Neural cell (in vitro differentiated cells): ENCODE measurements around the gene ARID3B. TPM values are rescaled to one million over a fixed set of nuclear protein-coding genes. Genes with fewer than 3 reads are reported as not detected.

Source experiments
- H2AFZ ChIP-seq: fragments of 200-600, 300-800 bp; sonication (generic), shearing (Covaris generic); 2 replicates; pipeline ENCODE4 v1.6.0; 2014; ENCODE audit warnings: low read depth, mild to moderate bottlenecking, antibody characterized with exemption, low read length, moderate library complexity
- H3F3A ChIP-seq: fragments of 200-600 bp; shearing (Covaris generic); 2 replicates; pipeline ENCODE4 v1.6.1; 2016; ENCODE audit warnings: mild to moderate bottlenecking, moderate library complexity, mixed read lengths, antibody characterized with exemption, low read length; ENCODE audit not compliant: insufficient read depth, poor library complexity, severe bottlenecking
- H3K27ac ChIP-seq: fragments of 200-600, 300-800 bp; sonication (generic), shearing (Covaris generic); 2 replicates; pipeline ENCODE4 v1.5.1; 2014; ENCODE audit warnings: mild to moderate bottlenecking, low read length, moderate library complexity
- H3K27me3 ChIP-seq: fragments of 300-800, 200-600 bp; sonication (generic), shearing (Covaris generic); 2 replicates; pipeline ENCODE4 v1.6.0; 2014; ENCODE audit warnings: mild to moderate bottlenecking, low read depth, low read length, moderate library complexity; ENCODE audit not compliant: insufficient read depth
- H3K36me3 ChIP-seq: fragments of 300-800, 200-600 bp; sonication (generic), shearing (Covaris generic); 2 replicates; pipeline ENCODE4 v1.5.1; 2014; ENCODE audit warnings: mild to moderate bottlenecking, antibody characterized with exemption, low read length, moderate library complexity; ENCODE audit not compliant: insufficient read depth
- H3K4me2 ChIP-seq: fragments of 300-800, 200-600 bp; sonication (generic), shearing (Covaris generic); 2 replicates; pipeline ENCODE4 v1.6.0; 2014; ENCODE audit warnings: mild to moderate bottlenecking, low read length
- H3K4me3 ChIP-seq: fragments of 300-800, 200-600 bp; sonication (generic), shearing (Covaris generic); 2 replicates; pipeline ENCODE4 v1.5.1; 2014; ENCODE audit warnings: mild to moderate bottlenecking, low read length, moderate library complexity
- H3K79me2 ChIP-seq: fragments of 200-600 bp; shearing (Covaris generic); replicated peaks from 2 replicates; pipeline ENCODE4 v1.6.0; 2014; ENCODE audit warnings: mild to moderate bottlenecking, low read length, moderate library complexity; ENCODE audit not compliant: insufficient read depth
- H3K9ac ChIP-seq: fragments of 300-800, 200-600 bp; sonication (generic), shearing (Covaris generic); 2 replicates; pipeline ENCODE4 v1.6.1; 2016; ENCODE audit warnings: mild to moderate bottlenecking, low read length, mixed read lengths
- H3K9me2 ChIP-seq: fragments of 200-600 bp; shearing (Covaris generic); 2 replicates; pipeline ENCODE4 v1.6.1; 2016; ENCODE audit warnings: mild to moderate bottlenecking, low read length, mixed read lengths; ENCODE audit not compliant: insufficient read depth
- H3K9me3 ChIP-seq: fragments of 200-600, 300-800 bp; sonication (generic), shearing (Covaris generic); 2 replicates; pipeline ENCODE4 v1.6.1; 2016; ENCODE audit warnings: mild to moderate bottlenecking, mixed run types, low read length, moderate library complexity, mixed read lengths
- H4K20me1 ChIP-seq: fragments of 200-600 bp; shearing (Covaris generic); 2 replicates; pipeline ENCODE4 v1.6.1; 2016; ENCODE audit warnings: mild to moderate bottlenecking, mixed run types; ENCODE audit not compliant: insufficient read depth
- EP300 ChIP-seq: fragments of 450-650 bp; conservative IDR thresholded peaks from 2 replicates; pipeline ENCODE4 v1.6.1; 2014; ENCODE audit warnings: antibody characterized with exemption, mild to moderate bottlenecking, moderate library complexity; ENCODE audit not compliant: poor library complexity, severe bottlenecking
- EZH2 ChIP-seq: fragments of 200-600, 300-800 bp; shearing (Covaris generic), sonication (generic); IDR thresholded peaks from 2 replicates; pipeline ENCODE4 v1.6.1; 2014; ENCODE audit warnings: antibody characterized with exemption, low read length, borderline replicate concordance, mild to moderate bottlenecking; ENCODE audit not compliant: insufficient read depth, poor library complexity, severe bottlenecking
- MXI1 ChIP-seq: fragments of 450-650 bp; conservative IDR thresholded peaks from 2 replicates; pipeline ENCODE4 v1.6.1; 2014; ENCODE audit warnings: antibody characterized with exemption, mild to moderate bottlenecking; ENCODE audit not compliant: poor library complexity, severe bottlenecking
- POLR2AphosphoS5 ChIP-seq: IDR thresholded peaks from 2 replicates; pipeline ENCODE4 v1.6.1; 2012
- RAD21 ChIP-seq: fragments of 450-650 bp; conservative IDR thresholded peaks from 2 replicates; pipeline ENCODE4 v1.6.1; 2014; ENCODE audit warnings: antibody characterized with exemption, mild to moderate bottlenecking, moderate library complexity
- SMC3 ChIP-seq: fragments of 450-650 bp; conservative IDR thresholded peaks from 2 replicates; pipeline ENCODE4 v1.6.1; 2014; ENCODE audit warnings: antibody characterized with exemption, mild to moderate bottlenecking, moderate library complexity; ENCODE audit not compliant: poor library complexity
- TAF1 ChIP-seq: IDR thresholded peaks from 2 replicates; pipeline ENCODE4 v1.6.1; 2012; ENCODE audit warnings: low read depth
- polyA plus RNA-seq: library from polyadenylated mRNA; depleted of rRNA; stranded (reverse); fragments of >200 nt; gene quantifications from 2 replicates; pipeline ENCODE4 v1.2.3, GENCODE V29; 2014
- TF ChIP-seq, protein P1 (sequence below): IDR thresholded peaks from 2 replicates; pipeline ENCODE4 v1.6.1; 2012; ENCODE audit warnings: borderline replicate concordance
- TF ChIP-seq, protein P2 (sequence below): fragments of 450-650 bp; IDR thresholded peaks from 2 replicates; pipeline ENCODE4 v1.5.1; 2014; ENCODE audit warnings: antibody characterized with exemption, mild to moderate bottlenecking, moderate library complexity; ENCODE audit not compliant: poor library complexity, severe bottlenecking

The ARID3B gene
- polyA plus RNA-seq, 1 donor from 2014 or later: 11.2 TPM

GRCh38 chr15:74625693-74626092, 84.7 kb downstream of the ARID3B start:
- Histone ChIP-seq H3K27ac (no peak overlapping the region), H3F3A (no peaks in the 10 kb centered on the region), H3K9me2 (no peaks in the 10 kb centered on the region), H3K36me3 (no peaks in the 10 kb centered on the region), H3K4me2 (no peak overlapping the region), H3K9ac (no peak overlapping the region), H2AFZ (no peak overlapping the region), H4K20me1 (peaks cover 4% of the 10 kb centered on the region), H3K4me3 (no peak overlapping the region), H3K9me3 (no peaks in the 10 kb centered on the region), H3K79me2 (peaks cover 5% of the 10 kb centered on the region), H3K27me3 (no peaks in the 10 kb centered on the region)
- TF ChIP-seq MXI1: no peak
- no peak for TF ChIP-seq TAF1
- TF ChIP-seq SMC3: no peak
- TF ChIP-seq, protein P1, sequence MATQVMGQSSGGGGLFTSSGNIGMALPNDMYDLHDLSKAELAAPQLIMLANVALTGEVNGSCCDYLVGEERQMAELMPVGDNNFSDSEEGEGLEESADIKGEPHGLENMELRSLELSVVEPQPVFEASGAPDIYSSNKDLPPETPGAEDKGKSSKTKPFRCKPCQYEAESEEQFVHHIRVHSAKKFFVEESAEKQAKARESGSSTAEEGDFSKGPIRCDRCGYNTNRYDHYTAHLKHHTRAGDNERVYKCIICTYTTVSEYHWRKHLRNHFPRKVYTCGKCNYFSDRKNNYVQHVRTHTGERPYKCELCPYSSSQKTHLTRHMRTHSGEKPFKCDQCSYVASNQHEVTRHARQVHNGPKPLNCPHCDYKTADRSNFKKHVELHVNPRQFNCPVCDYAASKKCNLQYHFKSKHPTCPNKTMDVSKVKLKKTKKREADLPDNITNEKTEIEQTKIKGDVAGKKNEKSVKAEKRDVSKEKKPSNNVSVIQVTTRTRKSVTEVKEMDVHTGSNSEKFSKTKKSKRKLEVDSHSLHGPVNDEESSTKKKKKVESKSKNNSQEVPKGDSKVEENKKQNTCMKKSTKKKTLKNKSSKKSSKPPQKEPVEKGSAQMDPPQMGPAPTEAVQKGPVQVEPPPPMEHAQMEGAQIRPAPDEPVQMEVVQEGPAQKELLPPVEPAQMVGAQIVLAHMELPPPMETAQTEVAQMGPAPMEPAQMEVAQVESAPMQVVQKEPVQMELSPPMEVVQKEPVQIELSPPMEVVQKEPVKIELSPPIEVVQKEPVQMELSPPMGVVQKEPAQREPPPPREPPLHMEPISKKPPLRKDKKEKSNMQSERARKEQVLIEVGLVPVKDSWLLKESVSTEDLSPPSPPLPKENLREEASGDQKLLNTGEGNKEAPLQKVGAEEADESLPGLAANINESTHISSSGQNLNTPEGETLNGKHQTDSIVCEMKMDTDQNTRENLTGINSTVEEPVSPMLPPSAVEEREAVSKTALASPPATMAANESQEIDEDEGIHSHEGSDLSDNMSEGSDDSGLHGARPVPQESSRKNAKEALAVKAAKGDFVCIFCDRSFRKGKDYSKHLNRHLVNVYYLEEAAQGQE: no peak
- no peak for TF ChIP-seq POLR2AphosphoS5
- TF ChIP-seq EP300: no peak
- TF ChIP-seq EZH2: no peak
- TF ChIP-seq RAD21: no peak
- TF ChIP-seq, protein P2, sequence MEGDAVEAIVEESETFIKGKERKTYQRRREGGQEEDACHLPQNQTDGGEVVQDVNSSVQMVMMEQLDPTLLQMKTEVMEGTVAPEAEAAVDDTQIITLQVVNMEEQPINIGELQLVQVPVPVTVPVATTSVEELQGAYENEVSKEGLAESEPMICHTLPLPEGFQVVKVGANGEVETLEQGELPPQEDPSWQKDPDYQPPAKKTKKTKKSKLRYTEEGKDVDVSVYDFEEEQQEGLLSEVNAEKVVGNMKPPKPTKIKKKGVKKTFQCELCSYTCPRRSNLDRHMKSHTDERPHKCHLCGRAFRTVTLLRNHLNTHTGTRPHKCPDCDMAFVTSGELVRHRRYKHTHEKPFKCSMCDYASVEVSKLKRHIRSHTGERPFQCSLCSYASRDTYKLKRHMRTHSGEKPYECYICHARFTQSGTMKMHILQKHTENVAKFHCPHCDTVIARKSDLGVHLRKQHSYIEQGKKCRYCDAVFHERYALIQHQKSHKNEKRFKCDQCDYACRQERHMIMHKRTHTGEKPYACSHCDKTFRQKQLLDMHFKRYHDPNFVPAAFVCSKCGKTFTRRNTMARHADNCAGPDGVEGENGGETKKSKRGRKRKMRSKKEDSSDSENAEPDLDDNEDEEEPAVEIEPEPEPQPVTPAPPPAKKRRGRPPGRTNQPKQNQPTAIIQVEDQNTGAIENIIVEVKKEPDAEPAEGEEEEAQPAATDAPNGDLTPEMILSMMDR: no peak

- no peak overlapping the region for H3K9ac ChIP-seq
- no peaks in the 10 kb centered on the region for H3K9me3 ChIP-seq
- no peak overlapping the region for H2AFZ ChIP-seq
- H3K9me2 ChIP-seq: no peaks in the 10 kb centered on the region
- peaks cover 5% of the 10 kb centered on the region for H3K79me2 ChIP-seq
- H3K4me2 ChIP-seq: no peak overlapping the region
- no peak overlapping the region for H3K27ac ChIP-seq
- H3K36me3 ChIP-seq: no peaks in the 10 kb centered on the region
- no peak overlapping the region for H3K4me3 ChIP-seq
- H4K20me1 ChIP-seq: no peaks in the 10 kb centered on the region
- H3K27me3 ChIP-seq: no peaks in the 10 kb centered on the region
- H3F3A ChIP-seq: no peaks in the 10 kb centered on the region
- TF ChIP-seq SMC3 (no peak), RAD21 (no peak), POLR2AphosphoS5 (no peak), EZH2 (no peak), EP300 (no peak), MXI1 (no peak), TAF1 (no peak)
- TF ChIP-seq, protein P1: no peak
- TF ChIP-seq, protein P2: no peak
Measured at GRCh38 chr15:74626336-74626735, 85.3 kb downstream of the ARID3B start.
